Stimulated activated naive CD4-positive, alpha-beta T cell (primary cell): Measurements from ENCODE around the gene XAB2.
A peak's percentile ranks its signal among the peaks of the same experiment; 100 is the strongest.

Experiments
- DNase-seq, 6 experiments: peaks; one replicate each; lab custom pipeline; 2025; lab: John Stamatoyannopoulos, UW

Gene XAB2

DNA sequence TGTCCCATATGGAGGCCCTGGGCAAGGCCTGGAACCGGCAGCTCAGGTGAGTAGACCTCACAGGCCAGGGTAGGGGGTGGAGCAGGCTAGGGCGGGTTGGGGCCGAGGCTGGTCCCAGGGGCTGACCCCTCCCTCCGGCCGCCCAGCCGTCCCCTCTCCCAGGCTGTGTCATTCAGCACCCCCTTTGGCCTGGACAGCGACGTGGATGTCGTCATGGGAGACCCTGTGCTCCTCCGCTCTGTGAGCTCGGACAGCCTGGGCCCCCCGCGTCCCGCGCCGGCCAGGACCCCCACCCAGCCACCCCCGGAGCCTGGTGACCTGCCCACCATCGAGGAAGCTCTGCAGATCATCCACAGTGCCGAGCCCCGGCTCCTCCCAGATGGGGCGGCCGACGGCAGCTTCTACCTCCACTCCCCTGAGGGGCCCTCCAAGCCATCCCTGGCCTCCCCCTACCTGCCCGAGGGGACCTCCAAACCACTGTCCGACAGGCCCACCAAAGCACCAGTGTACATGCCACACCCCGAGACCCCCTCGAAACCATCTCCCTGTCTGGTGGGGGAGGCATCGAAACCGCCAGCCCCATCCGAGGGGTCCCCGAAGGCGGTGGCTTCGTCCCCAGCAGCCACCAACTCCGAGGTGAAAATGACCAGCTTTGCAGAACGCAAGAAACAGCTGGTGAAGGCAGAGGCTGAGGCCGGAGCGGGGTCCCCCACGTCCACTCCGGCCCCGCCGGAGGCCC lies 17.6 kb downstream of the XAB2 start:
- DNase-seq, result no peak

DNA sequence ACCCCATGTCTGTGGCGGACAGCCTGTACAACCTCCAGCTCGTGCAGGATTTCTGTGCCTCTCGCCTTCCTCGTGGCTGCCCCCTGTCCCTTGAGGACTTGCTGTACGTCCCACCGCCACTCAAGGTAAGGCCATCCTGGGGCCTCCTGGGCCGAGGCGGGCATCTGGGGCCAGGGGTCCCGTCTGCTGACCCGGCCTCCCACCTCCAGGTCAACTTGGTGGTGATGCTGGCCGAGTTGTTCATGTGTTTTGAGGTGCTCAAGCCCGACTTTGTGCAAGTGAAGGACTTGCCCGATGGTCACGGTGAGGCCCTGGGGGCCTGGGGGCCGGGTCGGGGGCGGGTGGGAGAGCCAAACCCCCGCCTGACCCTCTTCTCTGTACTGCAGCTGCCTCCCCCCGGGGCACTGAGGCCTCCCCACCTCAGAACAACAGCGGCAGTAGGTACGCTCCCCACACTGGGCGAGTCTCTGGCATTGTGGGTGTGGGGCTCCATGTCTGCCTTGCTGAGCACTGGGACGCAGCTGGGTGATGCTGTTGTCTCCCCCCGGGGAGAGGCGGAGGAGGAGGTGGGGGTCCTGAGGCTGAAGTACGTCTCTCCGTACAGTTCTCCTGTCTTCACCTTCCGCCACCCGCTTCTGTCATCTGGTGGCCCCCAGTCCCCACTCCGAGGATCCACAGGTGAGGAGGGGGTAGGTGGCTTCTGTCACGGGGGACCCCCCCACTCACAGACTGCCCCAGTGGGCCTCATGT lies 18.7 kb downstream of the XAB2 start:
- DNase-seq, result no peak

DNA sequence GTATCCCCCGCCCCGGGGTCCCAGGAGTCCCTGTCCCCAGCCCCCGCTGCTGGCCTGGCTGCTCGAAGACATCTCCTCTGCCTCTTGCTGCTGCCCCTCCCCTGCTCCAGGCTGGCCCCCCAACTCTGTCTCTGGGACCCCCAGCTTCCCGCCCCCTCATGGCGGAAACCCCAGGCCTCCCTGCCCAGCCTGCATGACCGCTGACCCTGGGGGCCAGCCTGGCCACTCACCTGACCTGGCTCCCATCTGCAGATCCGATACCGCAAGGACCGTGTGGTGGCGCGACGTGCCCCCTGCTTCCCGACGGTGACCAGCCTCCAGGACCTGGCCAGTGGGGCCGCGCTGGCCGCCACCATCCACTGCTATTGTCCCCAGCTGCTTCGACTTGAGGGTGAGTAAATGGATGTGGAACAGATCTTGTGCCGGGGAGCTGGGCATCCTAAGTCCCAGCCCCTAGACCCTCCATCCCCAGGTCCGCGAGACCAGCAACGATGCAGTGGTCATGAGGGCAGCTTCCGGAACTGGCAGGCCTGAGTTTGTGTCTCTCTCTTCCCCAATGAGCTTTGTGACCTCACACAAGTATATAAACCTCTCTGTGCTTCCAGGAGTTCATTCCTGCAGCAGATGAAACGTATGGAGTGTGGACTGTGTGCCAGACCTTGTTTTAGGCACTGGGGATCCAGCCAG lies 21.3 kb downstream of the XAB2 start:
- DNase-seq, result no peak

DNA sequence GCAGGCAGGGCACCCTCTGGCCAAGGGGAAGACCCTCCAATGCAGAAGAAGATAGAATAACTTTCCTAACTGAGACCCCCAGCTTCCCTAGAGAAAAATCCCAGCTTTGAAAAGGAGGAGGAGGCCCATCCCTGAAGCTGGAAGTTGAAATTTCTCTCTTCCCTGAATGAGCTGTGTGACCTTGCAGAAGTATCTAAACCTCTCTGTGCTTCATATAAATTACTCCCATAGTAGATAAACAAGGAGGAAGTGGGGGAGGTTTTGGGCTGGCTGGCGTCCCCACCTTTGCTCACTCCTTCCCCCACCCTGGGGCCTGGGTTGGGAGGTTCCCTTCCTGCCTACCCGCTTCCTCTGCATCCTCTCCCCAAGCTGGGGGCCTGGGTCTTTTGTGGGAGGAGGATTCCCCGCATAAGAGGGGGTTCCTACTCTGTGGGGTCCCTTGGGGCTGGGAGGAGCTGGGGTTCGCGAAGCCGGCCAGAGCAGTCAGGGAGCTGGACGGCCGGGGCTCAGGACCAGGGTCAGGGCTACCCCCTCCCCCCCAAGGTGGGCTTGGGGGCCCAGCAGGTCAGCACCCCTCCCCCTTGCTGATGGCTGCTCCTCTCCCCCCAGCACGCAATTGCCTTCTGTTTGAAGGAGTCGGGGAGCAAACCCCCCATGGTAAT lies 22.0 kb downstream of the XAB2 start:
- no peak for DNase-seq

DNA sequence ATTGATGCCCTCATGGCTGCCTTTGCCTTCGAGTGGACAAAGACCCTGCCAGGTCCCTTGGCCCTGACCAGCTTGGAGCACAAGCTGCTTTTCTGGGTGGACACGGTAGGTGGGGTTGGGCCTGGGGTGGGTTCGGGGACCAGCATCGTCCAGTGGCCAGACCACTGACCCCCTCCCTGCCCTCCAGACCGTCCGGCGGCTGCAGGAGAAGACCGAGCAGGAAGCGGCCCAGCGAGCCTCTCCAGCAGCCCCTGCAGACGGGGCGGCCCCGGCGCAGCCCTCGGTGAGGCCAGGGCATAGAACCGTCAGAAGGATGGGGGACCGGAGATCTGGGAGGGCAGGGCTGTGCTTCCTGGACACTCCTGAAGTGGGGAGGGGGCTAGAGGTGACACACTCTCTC lies 23.1 kb downstream of the XAB2 start:
- DNase-seq, result no peak

DNA sequence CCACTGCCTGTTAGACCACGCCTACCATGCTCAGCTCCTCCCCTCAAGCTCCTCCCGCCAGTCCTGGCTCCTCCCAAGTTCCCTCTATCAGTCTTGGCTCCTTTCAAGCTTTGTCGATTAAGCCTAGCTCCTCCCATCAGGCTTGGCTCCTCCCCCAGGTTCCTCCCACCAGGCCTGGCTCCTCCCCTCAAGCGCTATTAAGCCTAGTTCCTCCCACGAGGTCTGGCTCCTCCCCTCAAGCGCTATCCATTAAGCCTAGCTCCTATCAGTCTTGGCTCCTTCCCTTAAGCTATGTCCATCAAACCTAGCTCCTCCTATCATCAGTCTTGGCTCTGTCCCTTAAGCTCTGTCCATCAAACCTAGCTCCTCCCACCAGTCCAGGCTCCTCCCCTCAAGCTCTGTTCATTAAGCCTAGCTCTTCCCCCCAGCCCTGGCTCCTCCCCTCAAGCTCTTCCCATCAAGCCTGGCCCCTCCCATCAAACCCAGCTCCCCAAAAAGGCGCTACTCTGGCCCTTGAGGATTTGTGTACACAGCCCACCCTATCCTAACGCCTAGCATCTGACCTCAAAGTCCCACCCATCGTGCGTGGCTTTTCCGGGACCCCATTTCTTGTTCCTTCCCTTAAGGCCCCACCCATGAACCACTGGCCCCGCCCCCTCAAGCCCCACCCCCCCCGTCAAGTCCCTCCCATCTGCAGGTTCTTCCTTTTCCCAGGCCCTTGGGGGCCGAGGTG lies 23.7 kb downstream of the XAB2 start:
- peak in 2 of 6 experiments; percentile 9 to 25 for DNase-seq

DNA sequence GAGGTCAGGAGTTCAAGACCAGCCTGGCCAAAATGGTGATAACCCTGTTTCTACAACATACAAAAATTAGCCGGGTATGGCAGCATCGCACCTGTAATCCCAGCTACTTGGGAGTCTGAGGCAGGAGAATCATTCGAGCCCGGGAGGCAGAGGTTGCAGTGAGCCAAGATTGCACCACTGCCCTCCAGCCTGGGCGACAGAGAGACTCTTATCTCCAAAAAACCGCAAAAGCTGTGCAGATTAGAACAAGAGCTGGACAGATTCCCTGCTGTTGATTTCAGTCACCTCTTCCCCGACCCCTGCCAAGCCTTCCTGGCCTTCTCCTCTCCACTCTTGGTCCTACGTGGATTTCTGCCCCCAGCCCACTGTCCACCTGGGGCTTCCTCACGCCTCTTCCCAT lies 25.4 kb downstream of the XAB2 start:
- DNase-seq, result no peak

DNA sequence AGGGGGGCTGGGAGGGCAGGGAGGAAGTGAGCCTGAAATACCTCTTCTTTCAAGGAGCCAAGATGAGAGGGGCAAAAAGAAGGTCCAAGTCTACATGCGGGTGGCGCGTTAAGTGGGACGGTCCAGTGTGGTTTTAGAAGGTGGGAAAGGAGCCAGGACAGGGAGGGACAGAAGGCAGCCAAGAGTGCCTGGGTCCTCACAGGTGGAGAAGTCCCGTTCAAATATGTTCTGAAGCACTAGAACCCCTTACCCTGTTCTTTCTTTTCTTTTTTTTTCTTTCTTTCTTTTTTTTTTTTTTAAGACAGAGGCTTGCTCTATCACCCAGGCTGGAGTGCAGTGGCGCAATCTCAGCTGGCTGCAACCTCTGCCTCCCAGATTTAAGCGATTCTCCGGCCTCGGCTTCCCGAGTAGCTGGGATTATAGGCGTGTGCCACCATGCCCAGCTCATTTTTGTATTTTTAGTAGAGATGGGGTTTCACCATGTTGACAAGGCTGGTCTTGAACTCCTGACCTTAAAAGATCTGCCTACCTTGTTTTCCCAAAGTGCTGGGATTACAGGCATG lies 26.3 kb downstream of the XAB2 start:
- no peak for DNase-seq

DNA sequence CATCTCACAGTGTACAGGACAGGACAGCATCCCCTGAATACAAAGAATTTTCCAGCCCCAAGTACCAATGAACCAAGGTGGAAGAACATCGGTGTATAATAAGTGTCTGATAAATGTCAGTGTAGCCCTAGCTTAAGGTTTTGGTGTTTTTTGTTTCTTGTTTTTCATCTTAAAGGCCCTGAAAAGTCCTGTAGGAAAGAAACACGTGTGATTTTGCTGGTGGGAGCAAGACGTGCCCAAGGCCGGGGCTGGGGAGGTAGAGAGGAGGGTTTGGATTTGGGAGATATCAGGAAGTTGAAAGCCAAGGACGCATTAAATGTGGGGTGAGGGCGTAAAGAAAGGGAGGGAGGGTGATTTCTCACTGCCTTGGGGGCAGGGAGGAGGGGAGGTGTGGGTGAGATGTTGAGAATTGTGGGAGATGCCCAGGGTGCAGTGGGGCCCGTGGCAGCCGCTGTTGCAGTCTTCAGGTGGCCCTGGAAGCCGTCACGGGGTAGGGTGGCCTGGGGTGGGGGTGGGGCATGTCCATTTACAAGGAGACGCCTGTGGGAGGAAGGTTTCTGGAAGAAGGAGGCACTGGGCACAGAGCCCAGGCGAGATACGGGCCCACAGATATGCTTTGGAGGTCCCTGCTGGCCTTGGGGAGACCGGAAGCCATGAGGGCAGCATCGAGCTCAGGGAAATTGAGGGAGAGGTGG lies 27.0 kb downstream of the XAB2 start:
- DNase-seq, result no peak

DNA sequence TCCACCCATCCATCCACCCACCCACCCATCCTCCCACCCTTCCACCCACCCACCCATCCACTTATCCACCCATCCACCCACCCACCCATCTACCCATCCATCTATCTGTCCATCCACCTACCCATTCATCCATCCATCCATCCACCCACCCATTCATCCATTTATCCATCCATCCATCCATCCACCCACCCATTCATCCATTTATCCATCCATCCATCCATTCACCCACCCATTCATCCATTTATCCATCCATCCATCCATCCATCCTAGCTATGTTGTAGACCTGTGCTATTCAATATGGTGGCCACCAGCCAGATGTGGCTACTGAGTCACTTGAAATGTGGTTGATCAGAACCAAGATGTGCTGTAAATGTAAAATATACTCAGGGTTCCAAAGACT lies 28.6 kb downstream of the XAB2 start:
- DNase-seq, result no peak

DNA sequence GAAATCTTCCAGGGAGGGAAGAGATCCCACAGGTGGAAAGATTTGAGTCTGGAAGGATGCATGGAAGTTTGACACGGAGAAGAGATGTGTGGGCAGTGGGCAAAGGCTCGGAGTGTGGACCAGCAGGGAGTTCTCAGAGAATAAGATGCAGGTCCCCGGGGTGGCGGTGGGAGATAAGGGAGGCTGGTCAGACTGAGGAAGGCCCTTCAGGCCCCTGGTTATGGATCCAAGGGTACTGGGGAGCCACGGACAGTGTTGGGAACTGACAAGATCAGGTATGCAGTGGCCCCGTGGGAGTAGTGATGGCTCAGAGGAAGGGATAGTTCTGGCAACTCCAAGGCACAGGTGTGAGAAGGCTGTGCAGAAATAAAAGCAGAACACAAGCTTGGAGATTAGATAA lies 31.2 kb downstream of the XAB2 start:
- no peak for DNase-seq

DNA sequence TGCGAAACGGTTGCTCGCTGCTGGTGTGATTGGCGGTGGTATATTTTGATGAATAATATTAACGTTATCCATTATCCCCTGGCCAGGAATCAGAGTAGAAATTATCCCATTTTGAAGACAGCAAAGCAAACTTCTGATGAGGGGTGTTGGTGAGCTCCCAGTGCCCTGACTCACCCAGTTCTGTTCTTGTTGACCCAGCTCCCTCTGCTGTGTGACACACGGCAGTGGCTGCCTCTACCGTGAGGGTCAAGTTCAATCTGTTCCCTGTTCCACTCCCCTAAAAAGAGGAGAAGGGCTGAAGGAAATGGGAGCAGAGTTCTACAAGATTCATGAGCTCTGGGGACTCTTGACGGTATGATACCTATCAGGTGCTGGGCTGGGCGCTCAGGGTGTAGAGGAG lies 31.7 kb downstream of the XAB2 start:
- DNase-seq, result no peak

DNA sequence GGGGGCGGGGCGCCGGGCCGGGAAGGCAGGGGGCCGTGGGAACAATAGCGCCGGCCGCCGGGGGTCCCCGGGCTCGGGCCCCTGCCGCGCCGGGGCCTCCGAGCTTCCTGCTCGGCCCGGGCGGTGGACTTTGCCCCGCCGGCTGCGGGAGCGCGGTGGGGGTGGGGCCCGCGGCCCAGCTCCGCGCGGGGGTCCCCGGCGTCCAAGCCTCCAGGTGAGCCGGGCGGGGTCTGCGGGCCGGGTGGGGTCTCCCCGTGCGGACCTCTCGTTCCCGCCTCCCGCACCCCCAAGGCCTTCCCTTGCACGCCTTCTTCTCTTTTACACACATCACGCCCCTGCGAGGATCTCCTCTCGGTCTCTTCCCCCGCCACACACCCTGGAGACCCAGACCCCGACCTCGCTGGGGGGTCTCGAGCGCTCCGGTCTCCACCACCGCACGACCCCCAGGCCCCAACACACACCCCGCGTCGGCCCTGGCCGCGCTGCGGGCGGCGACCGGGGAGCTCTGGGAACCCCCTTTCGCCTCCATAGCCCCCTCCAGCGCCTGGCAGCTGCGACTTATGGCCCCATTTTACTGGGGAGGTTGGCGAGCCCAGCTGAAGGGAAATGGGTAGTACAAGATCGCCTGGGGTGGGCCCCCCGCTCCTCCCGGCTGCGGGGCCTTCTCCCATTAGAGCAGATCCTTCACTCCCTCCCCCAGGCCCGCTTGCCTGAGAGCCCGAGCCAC lies 33.0 kb downstream of the XAB2 start:
- peak in 1 of 6 experiments; percentile 17 for DNase-seq

DNA sequence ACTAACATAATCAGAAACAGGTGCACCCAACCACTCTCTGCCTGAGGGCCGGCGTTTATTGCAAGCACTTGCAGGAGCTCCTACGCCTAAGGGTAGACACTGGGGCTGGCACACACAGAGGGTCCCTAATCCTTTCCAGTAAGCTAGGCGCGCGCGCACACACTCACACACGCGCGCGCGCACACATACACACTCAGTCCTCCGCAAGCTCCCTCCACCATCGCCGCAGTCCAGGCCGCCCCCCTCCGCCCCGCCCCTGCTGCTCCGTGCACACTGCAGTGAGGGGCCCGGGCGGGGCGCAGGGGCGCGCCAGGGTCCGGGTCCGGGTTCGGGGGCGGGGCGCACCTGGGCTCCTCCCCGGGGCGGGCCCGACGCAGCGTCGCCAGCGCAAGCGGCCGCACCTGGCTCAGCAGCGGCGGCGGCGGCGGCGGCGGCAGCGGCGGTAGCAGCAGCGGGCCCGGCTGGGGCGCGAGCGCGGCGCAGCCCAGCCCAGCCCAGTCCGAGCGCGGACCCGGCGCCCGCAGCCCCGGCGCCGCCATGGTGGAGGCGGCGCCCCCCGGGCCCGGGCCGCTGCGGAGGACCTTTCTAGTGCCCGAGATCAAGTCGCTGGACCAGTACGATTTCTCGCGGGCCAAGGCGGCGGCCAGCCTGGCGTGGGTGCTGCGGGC lies 33.7 kb downstream of the XAB2 start, which contains the start of gene CAMSAP3:
Gene CAMSAP3 (plus strand): TSS at position 398 of the 668 bp plus-strand sequence. CDS start 140 bp downstream, at position 538.
- DNase-seq, result peak; percentile 12 to 66 (median 35)

DNA sequence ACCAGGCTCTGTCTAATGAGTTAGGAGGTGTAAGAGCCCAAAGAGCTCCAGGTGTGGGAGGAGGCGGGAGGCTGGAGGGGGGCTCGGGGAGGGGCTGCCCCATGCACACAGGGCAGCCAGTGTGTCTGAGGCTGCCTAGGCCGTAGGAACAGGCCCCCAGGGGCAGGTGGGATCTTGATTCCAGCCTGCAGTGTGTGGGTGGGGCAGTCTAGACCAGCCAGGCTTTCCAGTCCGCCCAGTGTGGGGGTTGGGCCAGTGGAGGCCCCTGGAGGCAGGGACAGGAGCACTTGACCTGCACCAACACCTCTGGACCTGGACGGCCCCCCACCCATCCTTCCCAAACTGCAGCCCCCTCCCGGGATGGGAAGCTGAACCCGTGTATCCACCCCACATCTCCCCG lies 39.1 kb downstream of the XAB2 start:
- no peak for DNase-seq

DNA sequence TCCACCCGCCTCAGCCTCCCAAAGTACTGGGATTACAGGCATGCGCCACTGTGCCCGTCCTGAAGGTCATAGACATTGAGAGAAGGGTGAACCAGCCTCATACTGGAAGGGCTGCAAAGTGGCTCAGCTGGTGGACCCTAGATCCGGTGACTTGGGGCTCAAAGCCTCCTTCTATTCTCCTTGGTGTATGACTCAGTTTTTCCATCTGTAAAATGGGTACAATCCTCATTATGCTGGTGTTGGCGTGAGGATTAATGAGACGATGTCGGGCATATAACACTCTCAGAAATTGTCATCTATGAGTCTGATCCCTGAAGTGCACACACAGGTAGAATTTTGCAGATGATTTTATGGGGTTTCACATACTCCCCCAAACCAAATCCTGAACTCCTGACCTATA lies 39.5 kb downstream of the XAB2 start:
- no peak for DNase-seq

DNA sequence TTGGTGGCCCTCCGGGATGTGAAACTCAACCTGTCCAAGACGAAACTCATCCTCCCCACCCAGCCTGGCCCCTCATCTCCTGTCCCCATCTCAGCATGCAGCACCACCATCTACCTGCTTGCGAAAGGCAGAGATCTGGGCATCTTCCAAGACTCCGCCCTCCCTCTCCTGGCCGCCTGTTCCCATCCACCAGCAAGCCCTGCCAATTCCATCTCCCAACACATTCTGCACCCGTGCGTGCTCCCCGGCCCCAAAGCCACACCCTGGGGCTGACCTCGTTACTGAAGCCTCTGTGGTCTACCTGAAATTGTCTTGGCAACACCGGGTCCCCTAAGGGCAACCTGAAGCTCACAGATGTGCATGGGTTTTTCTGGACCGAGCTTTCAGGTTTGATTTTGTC lies 46.9 kb downstream of the XAB2 start:
- DNase-seq, result no peak

DNA sequence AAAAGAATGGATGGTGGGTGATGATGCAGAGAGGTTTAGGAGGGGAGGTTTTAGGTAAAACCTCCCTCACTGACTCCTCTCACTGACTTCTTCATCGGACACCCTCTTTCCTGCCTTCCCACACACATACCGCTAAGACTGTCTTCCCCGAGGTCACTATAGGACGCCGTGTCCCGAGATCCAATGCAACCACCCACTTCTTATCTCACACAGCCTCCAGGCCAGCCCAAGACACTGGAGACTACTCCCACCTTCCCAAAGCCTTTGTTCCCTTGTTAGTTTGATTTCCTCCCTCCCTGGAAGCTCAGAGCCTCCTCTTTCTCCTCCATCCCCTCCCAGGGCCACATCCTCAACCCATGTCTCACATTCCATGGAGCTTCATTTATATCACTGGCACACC lies 50.2 kb downstream of the XAB2 start:
- DNase-seq, result no peak

DNA sequence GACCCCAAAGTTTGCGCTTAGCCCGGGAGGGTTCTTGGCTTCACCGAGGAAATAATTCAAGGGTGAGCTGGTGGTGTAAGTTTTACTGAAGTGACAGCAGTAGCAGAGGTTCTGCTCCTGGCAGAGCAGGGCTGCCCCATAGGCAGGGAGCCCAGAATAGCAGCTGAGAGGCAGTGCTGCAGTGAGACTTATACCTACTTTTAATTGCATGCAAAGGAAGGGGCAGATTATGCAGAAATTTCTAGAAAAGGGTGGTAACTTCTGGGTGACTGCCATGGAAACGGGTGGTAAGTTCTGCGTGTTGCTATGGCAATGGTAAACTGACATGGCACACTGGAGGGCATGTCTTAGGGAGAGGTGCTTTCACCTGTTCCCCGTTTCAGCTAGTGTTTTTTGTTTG lies 51.2 kb downstream of the XAB2 start:
- DNase-seq, result no peak
